HG03097 (cell line): Measurements from ENCODE around the gene TMPRSS6.

Source experiments
- ATAC-seq: cut with Tn5 transposase; IDR thresholded peaks from one replicate; pipeline ENCODE4 v1.9.1; 2021; ENCODE audit not compliant: unreplicated experiment, low FRiP score

The TMPRSS6 gene

DNA sequence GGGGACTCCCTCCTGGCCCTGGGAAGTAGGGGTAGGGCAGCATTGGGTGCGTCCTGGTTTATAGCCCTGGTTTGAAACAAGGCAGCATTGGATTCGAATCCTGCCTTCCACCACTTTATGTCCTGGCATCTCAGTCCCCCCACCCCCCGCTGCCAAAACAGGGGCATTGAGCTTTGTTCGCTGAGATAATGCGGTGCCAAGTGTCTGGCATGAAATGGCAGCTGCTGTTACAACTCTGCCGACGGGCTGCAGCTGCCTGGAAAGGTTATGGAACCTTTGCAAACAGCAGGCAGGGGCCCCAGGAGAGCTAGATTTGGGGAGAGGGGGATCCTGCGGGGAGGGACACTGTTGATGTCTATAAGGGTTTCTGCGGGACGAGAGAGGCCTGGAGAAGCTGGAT, 92.2 kb downstream of the TMPRSS6 start:
- ATAC-seq, result no peak

DNA sequence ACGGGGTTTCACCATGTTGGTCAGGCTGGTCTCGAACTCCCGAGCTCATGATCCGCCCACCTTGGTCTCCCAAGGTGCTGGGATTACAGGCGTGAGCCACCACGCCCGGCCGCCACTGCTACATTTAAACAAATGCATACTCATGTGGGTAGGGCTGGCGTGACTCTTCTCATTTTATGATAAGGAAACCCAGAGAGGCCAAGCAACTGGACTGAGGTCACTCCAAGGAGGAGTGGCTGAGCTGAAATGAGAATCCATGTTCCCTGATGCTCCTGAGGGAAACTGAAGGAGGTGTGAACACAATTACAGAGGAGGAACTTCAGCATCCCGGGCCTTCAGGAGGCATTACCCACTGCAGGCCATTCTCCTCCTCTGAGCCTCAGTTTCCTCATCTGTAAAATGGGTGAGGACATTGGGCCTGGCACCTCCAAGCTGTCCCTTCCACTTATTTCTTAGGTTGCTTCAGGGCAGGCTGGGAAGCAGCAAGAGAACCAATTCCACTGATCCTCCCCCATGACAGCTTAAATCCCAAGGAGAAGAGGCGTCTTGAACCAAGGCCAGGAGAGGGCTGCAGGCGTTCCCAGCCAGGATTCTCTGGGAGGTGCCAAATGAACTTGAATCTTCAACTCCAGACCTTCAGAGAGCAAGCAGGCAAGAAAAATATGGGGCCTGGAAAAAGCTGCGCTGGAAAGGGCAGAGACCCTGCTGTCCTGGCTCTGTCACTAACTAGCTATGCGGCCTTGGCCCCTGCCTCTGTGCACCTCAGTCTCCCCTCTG, 93.2 kb downstream of the TMPRSS6 start:
- no peak for ATAC-seq

GRCh38 chr22:37015587-37015878, 94.0 kb downstream of the TMPRSS6 start:
- ATAC-seq, result no peak
